ENCODE data around the gene NEDD4L.
"Not testable (repeated sequence)": the region's sequence is repeated elsewhere in the genome, so short reads cannot be mapped to it uniquely, and the experiment has no call there.

The NEDD4L gene

GRCh38 chr18:58418361-58418760 lies 374.3 kb downstream of the NEDD4L start:
- no peak for DNase-seq (ENCODE audit: low spot score)

DNA sequence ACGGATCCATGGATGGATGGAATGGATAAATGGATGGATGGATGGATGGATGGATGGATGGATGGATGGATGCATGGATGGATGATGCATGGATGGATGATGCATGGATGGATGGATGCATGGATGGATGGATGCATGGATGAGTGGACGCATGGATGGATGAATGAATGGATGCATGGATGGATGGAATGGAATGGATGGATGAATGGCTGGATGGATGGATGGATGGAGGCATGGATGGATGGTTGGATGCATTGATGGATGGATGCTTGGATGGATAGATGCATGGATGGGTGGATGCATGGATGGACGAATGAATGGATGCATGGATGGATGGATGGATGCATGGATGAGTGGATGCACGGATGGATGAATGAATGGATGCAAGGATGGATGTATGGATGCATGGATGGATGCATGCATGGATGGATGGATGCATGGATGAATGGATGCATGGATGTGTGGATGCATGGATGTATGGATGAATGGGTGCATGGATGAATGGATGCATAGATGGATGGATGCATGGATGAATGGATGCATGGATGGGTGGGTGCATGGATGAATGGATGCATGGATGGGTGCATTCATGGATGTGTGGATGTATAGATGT lies 375.7 kb downstream of the NEDD4L start:
- no peak for DNase-seq (ENCODE audit: low spot score)

DNA sequence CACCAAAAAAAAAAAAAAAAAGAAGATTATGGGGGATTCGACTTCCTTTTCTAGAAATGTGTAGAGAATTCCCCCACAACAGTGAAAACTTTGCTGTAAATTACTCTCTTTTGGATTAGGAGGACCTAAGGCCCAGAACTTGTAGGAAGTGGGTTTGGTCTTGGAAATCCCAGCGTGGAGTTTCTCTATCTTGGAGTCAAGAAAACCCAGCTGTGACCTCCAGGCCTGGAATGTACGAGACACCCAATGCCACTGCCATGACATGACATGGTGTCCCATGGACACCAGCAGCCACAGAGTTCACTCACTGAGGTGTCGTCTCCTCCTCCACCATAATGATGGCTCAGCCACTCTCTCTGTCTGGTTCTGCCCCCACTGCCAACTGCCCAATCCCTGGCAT lies 382.6 kb downstream of the NEDD4L start:
- DNase-seq (ENCODE audit: low spot score): no peak

- no peak for DNase-seq (ENCODE audit: low spot score)
Observed at GRCh38 chr18:58427321-58427720, 383.3 kb downstream of the NEDD4L start.

GRCh38 chr18:58429442-58429841 lies 385.4 kb downstream of the NEDD4L start:
- DNase-seq (ENCODE audit: low spot score): no peak

DNA sequence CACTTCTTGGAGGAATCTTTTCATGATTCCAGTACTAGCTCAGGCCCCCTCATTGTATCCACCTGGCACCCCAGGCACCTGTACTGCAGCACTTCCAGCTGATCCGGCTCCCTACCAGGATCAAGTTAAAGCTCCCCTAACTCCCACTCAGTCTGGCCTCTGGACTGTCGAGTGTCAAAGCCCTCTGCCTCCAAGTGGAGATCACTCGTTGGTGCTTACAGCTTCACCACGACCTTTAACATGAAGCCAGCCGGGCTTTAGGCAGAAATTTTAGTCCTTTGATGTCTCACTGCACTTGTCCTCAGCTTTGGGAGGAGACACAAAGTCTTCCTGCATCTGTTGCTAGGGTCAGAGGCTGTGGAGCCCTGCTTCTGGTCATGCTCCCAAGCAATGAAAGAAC lies 387.2 kb downstream of the NEDD4L start:
- no peak for DNase-seq (ENCODE audit: low spot score)

- DNase-seq (ENCODE audit: low spot score): no peak
Observed at GRCh38 chr18:58432050-58432727, 388.2 kb downstream of the NEDD4L start.

DNA sequence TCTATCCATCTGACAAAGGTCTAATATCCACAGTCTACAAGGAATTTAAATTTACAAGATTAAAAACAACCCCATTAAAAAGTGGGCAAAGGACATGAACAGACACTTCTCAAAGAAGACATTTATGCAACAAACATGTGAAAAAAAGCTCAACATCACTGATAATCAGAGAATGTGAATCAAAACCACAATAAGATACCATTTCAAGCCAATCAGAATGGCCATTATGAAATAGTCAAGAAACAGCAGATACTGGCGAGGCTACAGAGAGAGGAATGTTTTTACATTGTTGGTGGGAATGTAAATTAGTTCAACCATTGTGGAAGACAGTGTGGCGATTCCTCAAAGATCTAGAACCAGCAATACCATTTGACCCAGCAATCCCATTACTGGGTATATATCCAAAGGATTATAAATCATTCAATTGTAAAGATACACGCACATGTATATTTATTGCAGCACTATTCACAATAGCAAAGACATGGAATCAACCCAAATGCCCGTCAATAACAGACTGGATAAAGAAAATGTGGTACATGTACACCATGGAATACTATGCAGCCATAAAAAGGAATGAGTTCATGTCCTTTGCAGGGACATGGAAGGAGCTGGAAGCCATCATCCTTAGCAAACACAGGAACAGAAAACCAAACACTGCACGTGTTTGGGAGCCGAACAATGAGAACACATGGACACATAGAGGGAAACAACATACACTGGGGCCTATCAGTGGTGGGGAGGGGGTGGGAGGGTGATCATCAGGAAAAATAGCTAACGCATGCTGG lies 391.4 kb downstream of the NEDD4L start:
- not testable (repeated sequence) for DNase-seq (ENCODE audit: low spot score)

GRCh38 chr18:58438161-58438957 lies 394.3 kb downstream of the NEDD4L start:
- DNase-seq (ENCODE audit: low spot score): no peak

DNA sequence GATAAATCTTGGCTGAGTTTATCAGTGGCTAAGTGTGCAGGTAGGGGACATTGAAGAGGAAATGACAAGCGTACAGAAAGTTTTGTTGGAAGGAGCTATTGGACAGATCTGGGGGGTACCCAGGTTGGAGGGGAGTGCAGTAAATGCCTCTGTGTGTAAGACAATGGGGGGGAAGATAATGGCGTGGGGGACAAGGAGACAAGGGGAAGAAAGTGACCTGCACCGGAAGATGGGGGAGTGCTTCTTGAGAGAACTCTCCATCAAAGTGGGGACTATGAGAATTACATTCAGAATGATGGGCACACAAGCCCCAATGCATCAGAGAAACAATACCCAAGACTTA lies 394.9 kb downstream of the NEDD4L start:
- DNase-seq (ENCODE audit: low spot score): no peak

GRCh38 chr18:58443671-58444070 lies 399.6 kb downstream of the NEDD4L start:
- no peak for DNase-seq (ENCODE audit: low spot score)

- DNase-seq (ENCODE audit: low spot score): no peak
Observed at GRCh38 chr18:58446391-58447060, 402.5 kb downstream of the NEDD4L start.

GRCh38 chr18:58447402-58448095 lies 403.5 kb downstream of the NEDD4L start:
- no peak for DNase-seq (ENCODE audit: low spot score)

DNA sequence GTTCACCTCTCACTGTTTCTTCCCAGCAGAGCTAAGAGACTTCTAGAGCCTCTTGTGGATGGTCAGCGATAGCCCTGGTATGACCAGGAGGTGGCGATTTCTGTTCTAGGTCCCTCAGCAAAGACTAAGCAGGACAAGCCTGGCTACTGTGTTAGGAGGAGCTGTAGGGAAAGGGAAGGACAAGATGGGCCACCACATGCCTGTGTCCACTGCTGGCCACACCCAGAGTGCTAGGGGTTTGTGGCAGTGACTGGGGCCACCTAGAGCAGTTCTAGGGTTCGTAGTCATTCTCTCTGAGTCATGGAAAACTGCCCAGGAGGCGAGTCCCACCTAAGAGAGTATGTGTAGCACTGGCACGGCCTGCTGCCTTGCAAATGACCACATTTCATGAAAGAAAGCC lies 405.4 kb downstream of the NEDD4L start:
- DNase-seq (ENCODE audit: low spot score): no peak

All from hematopoietic multipotent progenitor cell treated with erythropoietin and hydrocortisone succinate and interleukin-3 and kit ligand, for 17 days (in vitro differentiated cells).